Activated naive CD4-positive, alpha-beta T cell treated with anti-CD3 and anti-CD28 coated beads, Interleukin-2, amount 10 ng/mL, durations not matched to agents 7 days and 5 days (primary cell): ENCODE results near the gene HTT.

ENCODE experiments used
- CTCF ChIA-PET: fragments of 350-600 bp; sonication (Branson Sonifier 250); formaldehyde crosslinking; loops from one replicate; lab custom pipeline; 2021; ENCODE audit warnings: antibody characterized with exemption; lab: Charles Lee
- DNase-seq: peaks from one replicate; pipeline ENCODE4 v3.0.0-alpha.2; 2020
- H3K27ac Mint-ChIP-seq: one replicate; pipeline ENCODE4 v1.8.0; 2021; ENCODE audit warnings: mild to moderate bottlenecking, moderate library complexity, mixed read lengths
- H3K27me3 Mint-ChIP-seq: one replicate; pipeline ENCODE4 v1.8.0; 2021; ENCODE audit warnings: mild to moderate bottlenecking, mixed read lengths
- H3K36me3 Mint-ChIP-seq: one replicate; pipeline ENCODE4 v1.8.0; 2021; ENCODE audit warnings: mixed read lengths
- H3K4me1 Mint-ChIP-seq: one replicate; pipeline ENCODE4 v1.8.0; 2021; ENCODE audit warnings: mixed read lengths
- H3K4me3 Mint-ChIP-seq: one replicate; pipeline ENCODE4 v1.8.0; 2021; ENCODE audit warnings: mild to moderate bottlenecking, moderate library complexity, mixed read lengths
- H3K9me3 Mint-ChIP-seq: one replicate; pipeline ENCODE4 v1.8.0; 2021; ENCODE audit warnings: mixed read lengths

HTT gene

GRCh38 chr4:3205995-3206394 is 131.5 kb downstream of the HTT start:
- Mint-ChIP-seq H3K27ac (no peak overlapping the region), H3K9me3 (no peaks in the 10 kb centered on the region), H3K36me3 (peaks cover 59% of the 10 kb centered on the region), H3K4me1 (peaks cover 46% of the 10 kb centered on the region), H3K27me3 (no peaks in the 10 kb centered on the region), H3K4me3 (no peak overlapping the region)
- DNase-seq = no peak
- CTCF ChIA-PET = no interaction called here

- Mint-ChIP-seq H3K27ac (no peak overlapping the region), H3K36me3 (peaks cover 58% of the 10 kb centered on the region), H3K9me3 (no peaks in the 10 kb centered on the region), H3K27me3 (no peaks in the 10 kb centered on the region), H3K4me1 (peaks cover 41% of the 10 kb centered on the region), H3K4me3 (no peak overlapping the region)
- CTCF ChIA-PET = no interaction called here
- no peak for DNase-seq
Observed at GRCh38 chr4:3206439-3207100, 132.1 kb downstream of the HTT start.

- Mint-ChIP-seq H3K36me3 (peaks cover 64% of the 10 kb centered on the region), H3K4me3 (no peak overlapping the region), H3K27ac (no peak overlapping the region), H3K9me3 (no peaks in the 10 kb centered on the region), H3K4me1 (peaks cover 31% of the 10 kb centered on the region), H3K27me3 (no peaks in the 10 kb centered on the region)
- no peak for DNase-seq
- CTCF ChIA-PET = interaction anchor here (1.0 kb wide), 1 partner anchor 17 kb away, joined by 3 read pairs; no protein-coding TSS in a partner anchor
Observed at GRCh38 chr4:3207531-3208037, 133.1 kb downstream of the HTT start.

- Mint-ChIP-seq H3K27ac (no peak overlapping the region), H3K27me3 (no peaks in the 10 kb centered on the region), H3K36me3 (peaks cover 64% of the 10 kb centered on the region), H3K4me3 (no peak overlapping the region), H3K4me1 (peaks cover 18% of the 10 kb centered on the region), H3K9me3 (no peaks in the 10 kb centered on the region)
- CTCF ChIA-PET = interaction anchor here (1.0 kb wide), 1 partner anchor 18 kb away, joined by 3 read pairs; no protein-coding TSS in a partner anchor
- DNase-seq = no peak
Observed at GRCh38 chr4:3208826-3209225, 134.3 kb downstream of the HTT start.

- peaks cover 12% of the 10 kb centered on the region for H3K4me1 Mint-ChIP-seq
- no peaks in the 10 kb centered on the region for H3K9me3 Mint-ChIP-seq
- no peaks in the 10 kb centered on the region for H3K27me3 Mint-ChIP-seq
- H3K27ac Mint-ChIP-seq = peak overlapping the region; percentile 35
- H3K36me3 Mint-ChIP-seq = peaks cover 66% of the 10 kb centered on the region
- no peak for DNase-seq
- CTCF ChIA-PET = no interaction called here
- H3K4me3 Mint-ChIP-seq = no peak overlapping the region
Observed at GRCh38 chr4:3209551-3210325, 135.3 kb downstream of the HTT start.

- Mint-ChIP-seq H3K27ac (no peak overlapping the region), H3K9me3 (no peaks in the 10 kb centered on the region), H3K4me1 (peaks cover 12% of the 10 kb centered on the region), H3K27me3 (no peaks in the 10 kb centered on the region), H3K4me3 (no peak overlapping the region), H3K36me3 (peaks cover 69% of the 10 kb centered on the region)
- DNase-seq = no peak
- CTCF ChIA-PET = no interaction called here
Observed at GRCh38 chr4:3210467-3210866, 136.0 kb downstream of the HTT start.

- H3K27ac Mint-ChIP-seq = no peak overlapping the region
- no peaks in the 10 kb centered on the region for H3K9me3 Mint-ChIP-seq
- H3K27me3 Mint-ChIP-seq = no peaks in the 10 kb centered on the region
- H3K4me1 Mint-ChIP-seq = peaks cover 8% of the 10 kb centered on the region
- peaks cover 64% of the 10 kb centered on the region for H3K36me3 Mint-ChIP-seq
- H3K4me3 Mint-ChIP-seq = no peak overlapping the region
- CTCF ChIA-PET = no interaction called here
- no peak for DNase-seq
Observed at GRCh38 chr4:3211866-3212265, 137.4 kb downstream of the HTT start.

- Mint-ChIP-seq H3K27me3 (no peaks in the 10 kb centered on the region), H3K27ac (no peak overlapping the region), H3K4me1 (peaks cover 2% of the 10 kb centered on the region), H3K4me3 (no peak overlapping the region), H3K36me3 (peaks cover 64% of the 10 kb centered on the region), H3K9me3 (no peaks in the 10 kb centered on the region)
- DNase-seq = no peak
- CTCF ChIA-PET = interaction anchor here (0.6 kb wide), 1 partner anchor 253 kb away, joined by 3 read pairs; no protein-coding TSS in a partner anchor
Observed at GRCh38 chr4:3212391-3213105, 138.1 kb downstream of the HTT start.

- peaks cover 65% of the 10 kb centered on the region for H3K36me3 Mint-ChIP-seq
- no peaks in the 10 kb centered on the region for H3K9me3 Mint-ChIP-seq
- no peaks in the 10 kb centered on the region for H3K27me3 Mint-ChIP-seq
- CTCF ChIA-PET = no interaction called here
- no peak for DNase-seq
- no peaks in the 10 kb centered on the region for H3K4me1 Mint-ChIP-seq
- no peak overlapping the region for H3K27ac Mint-ChIP-seq
- H3K4me3 Mint-ChIP-seq = no peak overlapping the region
Observed at GRCh38 chr4:3213106-3213425, 138.6 kb downstream of the HTT start.

- Mint-ChIP-seq H3K4me1 (peaks cover 3% of the 10 kb centered on the region), H3K4me3 (no peak overlapping the region), H3K9me3 (no peaks in the 10 kb centered on the region), H3K27me3 (no peaks in the 10 kb centered on the region), H3K36me3 (peaks cover 65% of the 10 kb centered on the region), H3K27ac (peak overlapping the region; percentile 11)
- DNase-seq = no peak
- CTCF ChIA-PET = no interaction called here
Observed at GRCh38 chr4:3213661-3214250, 139.3 kb downstream of the HTT start.

GRCh38 chr4:3215256-3215655 is 140.8 kb downstream of the HTT start:
- Mint-ChIP-seq H3K36me3 (peaks cover 64% of the 10 kb centered on the region), H3K4me1 (peaks cover 16% of the 10 kb centered on the region)

GRCh38 chr4:3215733-3216132 is 141.3 kb downstream of the HTT start:
- DNase-seq = no peak
- Mint-ChIP-seq H3K4me1 (peaks cover 16% of the 10 kb centered on the region), H3K4me3 (no peak overlapping the region), H3K36me3 (peaks cover 62% of the 10 kb centered on the region), H3K27me3 (no peaks in the 10 kb centered on the region), H3K27ac (no peak overlapping the region), H3K9me3 (no peaks in the 10 kb centered on the region)
- CTCF ChIA-PET = no interaction called here

More at GRCh38 chr4:3215256-3215655, 140.8 kb downstream of the HTT start:
- CTCF ChIA-PET = no interaction called here
- Mint-ChIP-seq H3K9me3 (no peaks in the 10 kb centered on the region), H3K27ac (no peak overlapping the region), H3K4me3 (no peak overlapping the region), H3K27me3 (no peaks in the 10 kb centered on the region)
- DNase-seq = no peak

GRCh38 chr4:3217266-3217665 is 142.8 kb downstream of the HTT start:
- no peaks in the 10 kb centered on the region for H3K27me3 Mint-ChIP-seq
- CTCF ChIA-PET = no interaction called here
- no peaks in the 10 kb centered on the region for H3K9me3 Mint-ChIP-seq
- H3K4me1 Mint-ChIP-seq = peaks cover 19% of the 10 kb centered on the region
- no peak for DNase-seq
- H3K36me3 Mint-ChIP-seq = peaks cover 61% of the 10 kb centered on the region
- no peak overlapping the region for H3K27ac Mint-ChIP-seq
- no peak overlapping the region for H3K4me3 Mint-ChIP-seq

GRCh38 chr4:3217771-3218170 is 143.3 kb downstream of the HTT start:
- CTCF ChIA-PET = no interaction called here
- peaks cover 19% of the 10 kb centered on the region for H3K4me1 Mint-ChIP-seq

More at GRCh38 chr4:3217771-3218170, 143.3 kb downstream of the HTT start:
- Mint-ChIP-seq H3K4me3 (no peak overlapping the region), H3K36me3 (peaks cover 62% of the 10 kb centered on the region), H3K27ac (no peak overlapping the region), H3K9me3 (no peaks in the 10 kb centered on the region), H3K27me3 (no peaks in the 10 kb centered on the region)
- DNase-seq = no peak
